SK-N-MC (cell line): ENCODE results near the gene RPUSD4.

ENCODE experiments used
- EZH2 ChIP-seq: fragments of 200-600 bp; sonication (generic); IDR thresholded peaks from one replicate; pipeline ENCODE4 v1.6.1; 2017; ENCODE audit warnings: antibody characterized with exemption
- FOXP2 ChIP-seq: optimal IDR thresholded peaks from 2 replicates; pipeline ENCODE3; 2011; ENCODE audit warnings: mild to moderate bottlenecking, moderate library complexity; ENCODE audit not compliant: insufficient read depth; ENCODE audit errors: extremely low read length, control extremely low read depth
- POLR2AphosphoS5 ChIP-seq: IDR thresholded peaks from 2 replicates; pipeline ENCODE4 v1.6.1; 2012; ENCODE audit warnings: mild to moderate bottlenecking, low read depth, low read length, borderline replicate concordance

GRCh38 chr11:126229858-126230540 lies 18.5 kb upstream of the RPUSD4 start:
- TF ChIP-seq POLR2AphosphoS5: no peak
- TF ChIP-seq EZH2: no peak
- no peak for TF ChIP-seq FOXP2
